Hepatocyte (in vitro differentiated cells): ENCODE results near the gene ALK.

Source experiments
- EZH2 ChIP-seq: fragments of 200-600 bp; sonication (generic); IDR thresholded peaks from 2 replicates; pipeline ENCODE4 v1.6.1; 2016; ENCODE audit warnings: antibody characterized with exemption, mild to moderate bottlenecking, borderline replicate concordance
- EZH2phosphoT487 ChIP-seq: fragments of 200-600 bp; sonication (generic); IDR thresholded peaks from one replicate; pipeline ENCODE4 v1.6.1; 2018; ENCODE audit warnings: antibody characterized with exemption, mild to moderate bottlenecking, low read depth, moderate library complexity; ENCODE audit not compliant: unreplicated experiment, severe bottlenecking
- TF ChIP-seq, protein P1 (sequence below): fragments of 200-600 bp; sonication (generic); IDR thresholded peaks from 2 replicates; pipeline ENCODE4 v1.5.1; 2016; ENCODE audit warnings: antibody characterized with exemption, mild to moderate bottlenecking; ENCODE audit not compliant: poor library complexity

DNA sequence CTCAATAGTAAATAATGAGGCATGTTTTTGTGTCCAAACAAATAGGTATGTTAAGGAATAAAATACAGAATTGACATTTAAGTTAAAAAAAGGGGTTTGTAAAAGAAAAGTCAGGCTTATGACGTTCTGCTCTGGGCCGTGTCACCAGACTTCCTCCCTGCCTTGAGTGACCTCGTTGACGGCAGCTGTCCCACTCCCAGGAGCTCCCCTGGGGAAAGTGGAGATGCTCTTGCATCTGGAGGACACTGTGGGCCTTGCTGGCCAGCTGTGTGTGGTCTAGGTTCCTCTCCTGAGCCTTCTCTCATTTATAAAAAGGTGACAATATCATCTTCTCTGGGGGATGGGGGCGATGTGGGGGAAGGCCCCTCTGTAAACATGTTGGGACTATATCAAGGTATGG is 609.9 kb downstream of the ALK start:
- TF ChIP-seq, protein P1, sequence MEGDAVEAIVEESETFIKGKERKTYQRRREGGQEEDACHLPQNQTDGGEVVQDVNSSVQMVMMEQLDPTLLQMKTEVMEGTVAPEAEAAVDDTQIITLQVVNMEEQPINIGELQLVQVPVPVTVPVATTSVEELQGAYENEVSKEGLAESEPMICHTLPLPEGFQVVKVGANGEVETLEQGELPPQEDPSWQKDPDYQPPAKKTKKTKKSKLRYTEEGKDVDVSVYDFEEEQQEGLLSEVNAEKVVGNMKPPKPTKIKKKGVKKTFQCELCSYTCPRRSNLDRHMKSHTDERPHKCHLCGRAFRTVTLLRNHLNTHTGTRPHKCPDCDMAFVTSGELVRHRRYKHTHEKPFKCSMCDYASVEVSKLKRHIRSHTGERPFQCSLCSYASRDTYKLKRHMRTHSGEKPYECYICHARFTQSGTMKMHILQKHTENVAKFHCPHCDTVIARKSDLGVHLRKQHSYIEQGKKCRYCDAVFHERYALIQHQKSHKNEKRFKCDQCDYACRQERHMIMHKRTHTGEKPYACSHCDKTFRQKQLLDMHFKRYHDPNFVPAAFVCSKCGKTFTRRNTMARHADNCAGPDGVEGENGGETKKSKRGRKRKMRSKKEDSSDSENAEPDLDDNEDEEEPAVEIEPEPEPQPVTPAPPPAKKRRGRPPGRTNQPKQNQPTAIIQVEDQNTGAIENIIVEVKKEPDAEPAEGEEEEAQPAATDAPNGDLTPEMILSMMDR: no peak
- TF ChIP-seq EZH2: no peak
- no peak for TF ChIP-seq EZH2phosphoT487
